IMR-90 (cell line): ENCODE data around the gene KCNMA1. TPM values are rescaled to one million over a fixed set of nuclear protein-coding genes. Genes with fewer than 3 reads are reported as not detected.

Source experiments
- ATAC-seq: fragments of 200-7000 bp; cut with Tn5 transposase; 2 replicates; pipeline ENCODE4 v1.9.1; 2020; ENCODE audit warnings: low read depth, mild to moderate bottlenecking, moderate library complexity
- BruUV-seq: library from RNA; stranded (reverse); fragments of 400-500 nt; replicated peaks from 2 replicates; lab custom pipeline; 2021; lab: Mats Ljungman, UMichigan
- CTCF ChIA-PET: fragments of 300-600 bp; formaldehyde crosslinking; extraction: SDS; loops from one replicate; lab custom pipeline; 2021; ENCODE audit warnings: antibody characterized with exemption; lab: Yijun Ruan, JAX
- POLR2A ChIA-PET: fragments of 300-600 bp; sonication (Branson Sonifier 250); formaldehyde crosslinking; loops from one replicate; lab custom pipeline; 2022; ENCODE audit warnings: antibody characterized with exemption; ENCODE audit not compliant: unreplicated experiment; lab: Charles Lee
- DNase-seq: peaks from one replicate; pipeline ENCODE4 v3.0.0; 2013
- H2AFZ ChIP-seq: replicated peaks from 2 replicates; pipeline ENCODE3; 2013; ENCODE audit warnings: low read length, mild to moderate bottlenecking; ENCODE audit not compliant: poor library complexity
- H2AK5ac ChIP-seq: 2 replicates; pipeline ENCODE4 v1.6.1; 2013; ENCODE audit warnings: low read depth, low read length, inconsistent platforms
- H2AK9ac ChIP-seq: replicated peaks from 2 replicates; pipeline ENCODE3; 2013; ENCODE audit warnings: mild to moderate bottlenecking, low read depth, low read length, moderate library complexity; ENCODE audit not compliant: poor library complexity
- H2BK120ac ChIP-seq: 2 replicates; pipeline ENCODE4 v1.6.1; 2013; ENCODE audit warnings: low read depth, low read length, inconsistent platforms
- H2BK15ac ChIP-seq: 3 replicates; pipeline ENCODE4 v1.6.1; 2013; ENCODE audit warnings: low read depth, low read length, inconsistent platforms
- H2BK20ac ChIP-seq: 2 replicates; pipeline ENCODE4 v1.6.1; 2013; ENCODE audit warnings: low read depth, mild to moderate bottlenecking, inconsistent platforms, low read length, moderate library complexity
- H2BK5ac ChIP-seq: 2 replicates; pipeline ENCODE4 v1.6.1; 2013; ENCODE audit warnings: mild to moderate bottlenecking, low read depth, low read length, inconsistent platforms; ENCODE audit not compliant: poor library complexity, severe bottlenecking
- H3K14ac ChIP-seq: replicated peaks from 2 replicates; pipeline ENCODE4 v1.6.1; 2013; ENCODE audit warnings: low read depth, low read length, inconsistent platforms
- H3K18ac ChIP-seq: 2 replicates; pipeline ENCODE4 v1.6.1; 2013; ENCODE audit warnings: low read depth, low read length, control low read depth
- H3K23ac ChIP-seq: 2 replicates; pipeline ENCODE4 v1.6.1; 2013; ENCODE audit warnings: low read depth, low read length, inconsistent platforms
- H3K27ac ChIP-seq: 2 replicates; pipeline ENCODE4 v1.5.1; 2013; ENCODE audit warnings: mild to moderate bottlenecking, control low read depth, low read length; ENCODE audit not compliant: insufficient read depth
- H3K27me3 ChIP-seq: 2 replicates; pipeline ENCODE4 v1.6.1; 2013; ENCODE audit warnings: low read length; ENCODE audit not compliant: control insufficient read depth, insufficient read depth
- H3K36me3 ChIP-seq: 2 replicates; pipeline ENCODE4 v1.6.1; 2013; ENCODE audit warnings: low read length, mixed read lengths; ENCODE audit not compliant: control insufficient read depth, insufficient read depth
- H3K4ac ChIP-seq: 2 replicates; pipeline ENCODE4 v1.6.1; 2013; ENCODE audit warnings: low read depth, low read length, inconsistent platforms
- H3K4me1 ChIP-seq: 2 replicates; pipeline ENCODE4 v1.6.1; 2013; ENCODE audit warnings: low read length, mixed read lengths; ENCODE audit not compliant: control insufficient read depth, insufficient read depth
- H3K4me2 ChIP-seq: 2 replicates; pipeline ENCODE4 v1.6.1; 2013; ENCODE audit warnings: low read depth, mild to moderate bottlenecking, control low read depth, low read length, moderate library complexity
- H3K4me3 ChIP-seq: 2 replicates; pipeline ENCODE4 v1.5.1; 2013; ENCODE audit warnings: low read depth, mild to moderate bottlenecking, control low read depth, low read length, moderate library complexity; ENCODE audit not compliant: insufficient read depth
- H3K56ac ChIP-seq: 2 replicates; pipeline ENCODE4 v1.6.1; 2013; ENCODE audit warnings: low read length, inconsistent platforms; ENCODE audit not compliant: insufficient read depth; ENCODE audit errors: extremely low read depth
- H3K79me1 ChIP-seq, 2 experiments: 2 replicates each; pipeline ENCODE4 v1.6.1; 2013; ENCODE audit warnings: low read length in 2 of 2, inconsistent platforms in 1 of 2, low read depth in 1 of 2
- H3K9ac ChIP-seq: 2 replicates; pipeline ENCODE4 v1.6.1; 2013; ENCODE audit warnings: low read depth, low read length, control low read depth
- H3K9me1 ChIP-seq: 2 replicates; pipeline ENCODE4 v1.6.1; 2013; ENCODE audit warnings: low read length, inconsistent platforms; ENCODE audit not compliant: insufficient read depth
- H3K9me3 ChIP-seq: 2 replicates; pipeline ENCODE4 v1.6.1; 2013; ENCODE audit warnings: low read length; ENCODE audit not compliant: control insufficient read depth, insufficient read depth
- H4K20me1 ChIP-seq: 2 replicates; pipeline ENCODE4 v1.6.1; 2013; ENCODE audit warnings: low read length, inconsistent platforms; ENCODE audit not compliant: insufficient read depth
- H4K5ac ChIP-seq: 2 replicates; pipeline ENCODE4 v1.6.1; 2013; ENCODE audit warnings: mild to moderate bottlenecking, low read depth, low read length, control low read depth
- H4K8ac ChIP-seq, 2 experiments: 2 replicates each; pipeline ENCODE4 v1.6.1; 2013; ENCODE audit warnings: low read depth in 2 of 2, low read length in 2 of 2, control low read depth in 1 of 2, inconsistent platforms in 1 of 2
- H4K91ac ChIP-seq: 2 replicates; pipeline ENCODE4 v1.6.1; 2013; ENCODE audit warnings: low read depth, low read length, inconsistent platforms; ENCODE audit not compliant: insufficient read depth
- CEBPB ChIP-seq: IDR thresholded peaks from 2 replicates; pipeline ENCODE4 v1.6.1; 2012; ENCODE audit warnings: low read depth, low read length, improper control_type of control experiment
- CHD1 ChIP-seq: IDR thresholded peaks from 2 replicates; pipeline ENCODE4 v1.6.1; 2012; ENCODE audit warnings: low read depth, low read length, improper control_type of control experiment
- CTCF ChIP-seq: conservative IDR thresholded peaks from 2 replicates; pipeline ENCODE4 v1.5.1; 2012; ENCODE audit warnings: mild to moderate bottlenecking, low read depth, low read length, improper control_type of control experiment
- ELK1 ChIP-seq: fragments of 150-350 bp; IDR thresholded peaks from 2 replicates; pipeline ENCODE4 v1.6.1; 2016; ENCODE audit warnings: low read depth, mild to moderate bottlenecking, low read length, moderate library complexity, borderline replicate concordance
- MAFK ChIP-seq: IDR thresholded peaks from 2 replicates; pipeline ENCODE4 v1.6.1; 2012; ENCODE audit warnings: low read depth, low read length, improper control_type of control experiment
- MAZ ChIP-seq: IDR thresholded peaks from 2 replicates; pipeline ENCODE4 v1.6.1; 2012; ENCODE audit warnings: low read depth, mild to moderate bottlenecking, low read length, improper control_type of control experiment, moderate library complexity, borderline replicate concordance
- MXI1 ChIP-seq: IDR thresholded peaks from 2 replicates; pipeline ENCODE4 v1.6.1; 2012; ENCODE audit warnings: low read depth, mild to moderate bottlenecking, low read length, moderate library complexity, borderline replicate concordance
- NFE2L2 ChIP-seq: fragments of 150-350 bp; IDR thresholded peaks from 2 replicates; pipeline ENCODE4 v1.6.1; 2016; ENCODE audit warnings: low read depth, mild to moderate bottlenecking, low read length
- POLR2A ChIP-seq: IDR thresholded peaks from 2 replicates; pipeline ENCODE4 v1.6.1; 2012; ENCODE audit warnings: mild to moderate bottlenecking, low read depth, low read length
- RAD21 ChIP-seq: IDR thresholded peaks from 2 replicates; pipeline ENCODE4 v1.6.1; 2012; ENCODE audit warnings: low read length, improper control_type of control experiment
- RCOR1 ChIP-seq: IDR thresholded peaks from 2 replicates; pipeline ENCODE4 v1.6.1; 2012; ENCODE audit warnings: mild to moderate bottlenecking, low read length, improper control_type of control experiment; ENCODE audit not compliant: insufficient replicate concordance
- RFX5 ChIP-seq: IDR thresholded peaks from 2 replicates; pipeline ENCODE4 v1.8.0; 2012; ENCODE audit warnings: low read depth, mild to moderate bottlenecking, low read length, moderate library complexity
- SMC3 ChIP-seq: fragments of 150-350 bp; IDR thresholded peaks from 2 replicates; pipeline ENCODE4 v1.6.1; 2016; ENCODE audit warnings: low read depth, mild to moderate bottlenecking, antibody characterized with exemption, low read length, moderate library complexity
- WGBS, 2 experiments: methylation state at CpG; one replicate each; pipeline versions ENCODE4 v1.1.5 to v1.1.7; 2013; ENCODE audit warnings: missing lambda C conversion rate in 2 of 2; ENCODE audit not compliant: insufficient read length in 1 of 2; ENCODE audit errors: extremely low coverage in 2 of 2; 5-methylcytosine and 5-hydroxymethylcytosine counted together
- dilution Hi-C: fragments of 300-500 bp; cut with HindIII; formaldehyde crosslinking; loops from one replicate; pipeline ENCODE4 v1.14.3; 2018; ENCODE audit warnings: low sequenced_read_pairs; ENCODE audit not compliant: unreplicated experiment
- in situ Hi-C: fragments of 300-500 bp; cut with MboI; formaldehyde crosslinking; loops from 3 replicates; pipeline ENCODE4 v1.14.3; 2019; ENCODE audit warnings: low sequenced_read_pairs, inconsistent platforms, mixed read lengths
- intact Hi-C: fragments of 100-400 bp; cut with micrococcal nuclease; formaldehyde crosslinking; loops from 2 replicates; pipeline ENCODE4 v1.10.0; 2022
- polyA plus RNA-seq, 3 experiments: library from polyadenylated mRNA; depleted of rRNA; stranded (reverse); fragments of >200 nt; gene quantifications; 2 replicates each; pipeline ENCODE4 v1.2.3, GENCODE V29; 2012; ENCODE audit warnings: low replicate concordance in 1 of 3
- total RNA-seq: library from RNA; depleted of rRNA; stranded (reverse); fragments of >200 nt; gene quantifications from 2 replicates; pipeline ENCODE4 v1.2.3, GENCODE V29; 2012

The KCNMA1 gene
- total and polyA plus RNA-seq, 2 of the 4 experiments (the other 2 are of a cell fraction) = 25.6 to 29.6 TPM

- Histone ChIP-seq H3K79me1 (no peaks in the 10 kb centered on the region), H3K4me2 (no peak overlapping the region), H3K9me1 (no peaks in the 10 kb centered on the region), H3K27me3 (no peaks in the 10 kb centered on the region), H2AK9ac (no peak overlapping the region), H2AFZ (no peak overlapping the region), H3K18ac (no peak overlapping the region), H2BK20ac (no peak overlapping the region), H2BK5ac (no peak overlapping the region), H2BK120ac (no peak overlapping the region), H3K4ac (no peak overlapping the region), H4K20me1 (no peaks in the 10 kb centered on the region), H3K4me1 (no peaks in the 10 kb centered on the region), H4K91ac (no peak overlapping the region), H2BK15ac (no peak overlapping the region), H3K36me3 (no peaks in the 10 kb centered on the region), H3K27ac (no peak overlapping the region), H4K8ac (no peak overlapping the region), H3K23ac (no peak overlapping the region), H3K14ac (no peak overlapping the region), H3K9me3 (no peaks in the 10 kb centered on the region), H2AK5ac (no peak overlapping the region), H3K56ac (no peak overlapping the region), H3K4me3 (no peak overlapping the region), H3K9ac (no peak overlapping the region), H4K5ac (no peak overlapping the region)
- ATAC-seq (no peak), DNase-seq (no peak)
- CTCF ChIA-PET = interaction anchor here (0.7 to 0.8 kb wide), 2 partner anchors 77 to 311 kb away, joined by 3 to 4 read pairs; no protein-coding TSS in a partner anchor
- POLR2A ChIA-PET = no interaction called here
- in situ Hi-C loops = no loop called here
- WGBS, 2 experiments = no CpG with 5 or more reads among the region's 3 CpGs
- intact Hi-C loops = no loop called here
- dilution Hi-C loops = no loop called here
- no peak for TF ChIP-seq SMC3
- no peak for TF ChIP-seq RCOR1
- TF ChIP-seq CTCF = no peak
- no peak for TF ChIP-seq CEBPB
- TF ChIP-seq ELK1 = no peak
- TF ChIP-seq POLR2A = no peak
- TF ChIP-seq RFX5 = no peak
- no peak for TF ChIP-seq MAFK
- TF ChIP-seq MAZ = no peak
- TF ChIP-seq CHD1 = no peak
- no peak for TF ChIP-seq NFE2L2
- TF ChIP-seq RAD21 = no peak
- TF ChIP-seq MXI1 = no peak
- BruUV-seq = no TSS peak
Measured at GRCh38 chr10:76839276-76839675, 798.3 kb downstream of the KCNMA1 start.
